Stomach (tissue), 9 donors: ENCODE data around the gene DTYMK. TPM values are rescaled to one million over a fixed set of nuclear protein-coding genes. Genes with fewer than 3 reads are reported as not detected.

Experiments used
- DNase-seq, 2 donors: peaks; one replicate each; pipeline versions ENCODE4 v3.0.0 to v3.0.0-alpha.2; 2013 to 2019
- H3K27ac ChIP-seq, 5 donors: fragments of 200-600 bp in 4 of 5; sonication (generic) in 4 of 5; one replicate each; pipeline ENCODE4 v1.5.1; 2013 to 2019; ENCODE audit warnings: mild to moderate bottlenecking in 1 of 5, moderate library complexity in 1 of 5
- H3K27me3 ChIP-seq, 3 donors: fragments of 200-600 bp; sonication (generic); one replicate each; pipeline ENCODE4 v1.5.1; 2017 to 2019; ENCODE audit warnings: mixed run types in 1 of 3
- H3K36me3 ChIP-seq, 4 donors: fragments of 200-600 bp; sonication (generic); 1 replicate in 3 of 4; 2 replicates in 1 of 4; pipeline ENCODE4 v1.5.1; 2016 to 2019
- H3K4me1 ChIP-seq, 4 donors: fragments of 200-600 bp; sonication (generic); one replicate each; pipeline ENCODE4 v1.5.1; 2016 to 2019
- H3K4me3 ChIP-seq, 4 donors: fragments of 200-600 bp; sonication (generic) in 3 of 4; one replicate each; pipeline ENCODE4 v1.5.1; 2016 to 2019; ENCODE audit warnings: mild to moderate bottlenecking in 1 of 4
- H3K9me3 ChIP-seq, 4 donors: fragments of 200-600 bp; sonication (generic); one replicate each; pipeline ENCODE4 v1.5.1; 2016 to 2019
- CTCF ChIP-seq, 7 experiments: fragments of 450-650 bp in 4 of 7; fragments of 200-600 bp in 3 of 7; sonication (generic) in 3 of 7; IDR thresholded peaks; one replicate each; pipeline ENCODE4 v1.5.1; 2016 to 2019; ENCODE audit warnings: antibody characterized with exemption in 7 of 7, control low read depth in 2 of 7, mild to moderate bottlenecking in 1 of 7
- EP300 ChIP-seq: sonication (generic); formaldehyde crosslinking; IDR thresholded peaks from one replicate; pipeline ENCODE4 v1.6.1; 2017; ENCODE audit warnings: antibody characterized with exemption
- POLR2A ChIP-seq, 4 donors: fragments of 450-650 bp; IDR thresholded peaks; one replicate each; pipeline ENCODE4 v1.6.1; 2016; ENCODE audit warnings: antibody characterized with exemption in 4 of 4, control low read depth in 2 of 4, mild to moderate bottlenecking in 1 of 4, moderate library complexity in 1 of 4
- POLR2AphosphoS5 ChIP-seq, 3 donors: sonication (generic); formaldehyde crosslinking; IDR thresholded peaks; one replicate each; pipeline ENCODE4 v1.6.1; 2016; ENCODE audit warnings: antibody characterized with exemption in 3 of 3
- WGBS, 5 donors: extraction: QIAGEN DNeasy Blood & Tissue Kit in 3 of 5; methylation state at CpG; one replicate each; pipeline versions ENCODE4 v1.1.5 to v1.1.7; 2013 to 2018; 5-methylcytosine and 5-hydroxymethylcytosine counted together
- intact Hi-C: fragments of 100-400 bp; cut with DNase I; formaldehyde crosslinking; loops from one replicate; pipeline ENCODE4 v1.15.1; 2023; ENCODE audit warnings: low total_unique reads
- polyA plus RNA-seq, 3 donors: library from polyadenylated mRNA; stranded (reverse); fragments of 200-250 nt; gene quantifications; one replicate each; pipeline ENCODE4 v1.2.3, GENCODE V29; 2013
- total RNA-seq, 5 donors: library from RNA; depleted of rRNA; stranded (reverse); fragments of >200 nt; gene quantifications; one replicate each; pipeline versions ENCODE4 v1.1.0 to v1.2.3, GENCODE V29; 2014 to 2016
- donor health status: healthy with polysubstance abuse.
- donor health status: Bipolar disorder and iron deficiency.
- donor health status: healthy.

DTYMK gene
- total and polyA plus RNA-seq, 8 donors: 3.5 to 50.0 (median 21.7) TPM

DNA sequence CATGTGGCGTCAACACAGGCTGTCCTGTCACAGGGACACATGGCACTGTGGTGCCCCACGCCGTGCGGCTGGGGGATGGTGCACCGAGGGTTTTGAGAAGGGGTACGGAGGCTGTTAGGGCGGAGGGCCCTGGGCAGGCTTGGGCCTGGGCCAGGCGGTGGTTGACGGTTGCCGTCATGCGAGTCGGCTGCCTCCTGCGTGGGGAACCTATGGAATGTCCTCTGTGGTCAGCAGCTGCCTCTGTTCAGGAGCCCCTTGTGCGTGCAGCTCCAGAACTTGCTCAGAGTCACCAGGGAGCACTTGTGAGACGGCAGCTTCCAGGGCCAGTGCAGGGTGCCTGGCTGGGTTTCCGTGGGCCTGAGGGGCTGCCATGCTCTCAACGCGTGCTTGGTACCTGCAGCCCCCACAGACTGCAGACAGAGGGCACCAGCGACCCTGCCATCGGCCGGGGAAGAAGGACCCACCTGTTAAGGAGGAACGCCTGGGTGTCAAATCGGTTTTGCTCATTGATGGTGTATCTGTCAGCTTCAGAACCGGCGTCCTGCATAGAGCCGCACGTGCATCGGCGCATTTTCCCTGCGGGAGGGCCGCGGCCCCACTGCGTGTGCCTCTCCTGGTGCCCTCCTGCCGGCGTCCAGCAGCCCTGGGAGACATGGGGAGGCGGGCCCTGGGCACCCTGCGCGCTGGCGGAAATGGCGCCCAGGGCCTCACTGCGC lies 37.8 kb upstream of the DTYMK start:
- intact Hi-C loops: no loop called here
- TF ChIP-seq CTCF (IDR thresholded peaks at IDR 0.05) (no peak), POLR2A (IDR thresholded peaks at IDR 0.05) (no peak), EP300 (no peak), POLR2AphosphoS5 (IDR thresholded peaks at IDR 0.05) (no peak)
- Histone ChIP-seq H3K36me3 (peaks cover 32 to 72% (median 69%) of the 10 kb centered on the region in 4 donors), H3K4me1 (no peaks in the 10 kb centered on the region), H3K27ac (no peak overlapping the region), H3K9me3 (no peaks in the 10 kb centered on the region), H3K4me3 (no peak overlapping the region), H3K27me3 (no peaks in the 10 kb centered on the region)
- 93 to 97% (median 96%) methylated on average over 27 to 41 of the region's 41 CpGs for WGBS, 5 donors
- no peak for DNase-seq

DNA sequence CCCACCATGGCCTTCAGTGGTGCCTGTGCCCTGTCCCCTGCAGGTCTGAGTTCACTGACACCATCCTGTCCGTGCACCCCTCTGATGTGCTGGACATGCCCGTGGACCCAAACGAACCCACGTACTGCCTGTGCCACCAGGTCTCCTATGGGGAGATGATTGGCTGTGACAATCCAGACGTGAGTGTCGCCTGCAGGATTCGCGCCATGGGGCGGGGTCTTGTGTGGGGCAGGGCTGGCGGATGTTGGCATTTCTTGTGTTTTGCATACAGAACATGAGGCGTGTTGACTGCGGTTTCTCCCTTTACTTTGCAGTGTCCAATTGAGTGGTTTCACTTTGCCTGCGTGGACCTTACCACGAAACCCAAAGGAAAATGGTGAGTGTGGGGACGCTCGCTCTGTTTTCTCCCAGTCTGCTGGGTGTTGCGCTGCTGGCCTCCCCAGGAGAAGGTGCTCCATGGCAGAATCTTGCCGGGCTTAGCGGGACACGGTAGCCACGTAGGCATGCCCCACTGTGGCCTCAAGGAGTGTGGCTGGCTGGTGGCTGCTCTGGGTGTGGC lies 36.4 kb upstream of the DTYMK start:
- TF ChIP-seq CTCF (IDR thresholded peaks at IDR 0.05): no peak
- TF ChIP-seq EP300: no peak
- no peak for TF ChIP-seq POLR2A (IDR thresholded peaks at IDR 0.05)
- TF ChIP-seq POLR2AphosphoS5 (IDR thresholded peaks at IDR 0.05): no peak
- peaks cover 44 to 87% (median 79%) of the 10 kb centered on the region in 4 donors for H3K36me3 ChIP-seq
- H3K4me1 ChIP-seq: no peaks in the 10 kb centered on the region
- DNase-seq: no peak
- 95 to 99% (median 96%) methylated on average over 21 of the region's 21 CpGs for WGBS, 5 donors
- no peak overlapping the region for H3K27ac ChIP-seq
- no peaks in the 10 kb centered on the region for H3K27me3 ChIP-seq
- H3K4me3 ChIP-seq: no peak overlapping the region
- intact Hi-C loops: no loop called here
- no peaks in the 10 kb centered on the region for H3K9me3 ChIP-seq

- peaks cover 47 to 96% (median 88%) of the 10 kb centered on the region in 4 donors for H3K36me3 ChIP-seq
- TF ChIP-seq EP300: no peak
- TF ChIP-seq POLR2AphosphoS5 (IDR thresholded peaks at IDR 0.05): no peak
- no peak for TF ChIP-seq CTCF (IDR thresholded peaks at IDR 0.05)
- TF ChIP-seq POLR2A (IDR thresholded peaks at IDR 0.05): no peak
- no peaks in the 10 kb centered on the region for H3K9me3 ChIP-seq
- no peak for DNase-seq
- 90 to 96% (median 92%) methylated on average over 9 to 12 of the region's 12 CpGs for WGBS, 5 donors
- intact Hi-C loops: no loop called here
- no peak overlapping the region for H3K27ac ChIP-seq
- H3K4me3 ChIP-seq: no peak overlapping the region
- no peaks in the 10 kb centered on the region for H3K4me1 ChIP-seq
- H3K27me3 ChIP-seq: no peaks in the 10 kb centered on the region
Measured at GRCh38 chr2:241721852-241722251, 35.2 kb upstream of the DTYMK start.

GRCh38 chr2:241720560-241720959 lies 33.9 kb upstream of the DTYMK start:
- Histone ChIP-seq H3K9me3 (no peaks in the 10 kb centered on the region), H3K36me3 (peaks cover 47 to 98% (median 96%) of the 10 kb centered on the region in 4 donors), H3K4me1 (no peaks in the 10 kb centered on the region), H3K4me3 (no peak overlapping the region), H3K27ac (no peak overlapping the region), H3K27me3 (no peaks in the 10 kb centered on the region)
- TF ChIP-seq CTCF (IDR thresholded peaks at IDR 0.05): no peak
- no peak for TF ChIP-seq POLR2AphosphoS5 (IDR thresholded peaks at IDR 0.05)
- intact Hi-C loops: no loop called here
- 94 to 97% (median 96%) methylated on average over 5 to 15 of the region's 15 CpGs for WGBS, 5 donors
- DNase-seq: no peak
